Measurements from ENCODE around the gene PPL. TPM values are rescaled to one million over a fixed set of nuclear protein-coding genes. Genes with fewer than 3 reads are reported as not detected.

The PPL gene
- total and polyA plus RNA-seq, 2 of the 13 experiments (the other 11 are each of a cell fraction or from before 2014, with no cell fraction given), result 5.7 to 6.6 TPM

DNA sequence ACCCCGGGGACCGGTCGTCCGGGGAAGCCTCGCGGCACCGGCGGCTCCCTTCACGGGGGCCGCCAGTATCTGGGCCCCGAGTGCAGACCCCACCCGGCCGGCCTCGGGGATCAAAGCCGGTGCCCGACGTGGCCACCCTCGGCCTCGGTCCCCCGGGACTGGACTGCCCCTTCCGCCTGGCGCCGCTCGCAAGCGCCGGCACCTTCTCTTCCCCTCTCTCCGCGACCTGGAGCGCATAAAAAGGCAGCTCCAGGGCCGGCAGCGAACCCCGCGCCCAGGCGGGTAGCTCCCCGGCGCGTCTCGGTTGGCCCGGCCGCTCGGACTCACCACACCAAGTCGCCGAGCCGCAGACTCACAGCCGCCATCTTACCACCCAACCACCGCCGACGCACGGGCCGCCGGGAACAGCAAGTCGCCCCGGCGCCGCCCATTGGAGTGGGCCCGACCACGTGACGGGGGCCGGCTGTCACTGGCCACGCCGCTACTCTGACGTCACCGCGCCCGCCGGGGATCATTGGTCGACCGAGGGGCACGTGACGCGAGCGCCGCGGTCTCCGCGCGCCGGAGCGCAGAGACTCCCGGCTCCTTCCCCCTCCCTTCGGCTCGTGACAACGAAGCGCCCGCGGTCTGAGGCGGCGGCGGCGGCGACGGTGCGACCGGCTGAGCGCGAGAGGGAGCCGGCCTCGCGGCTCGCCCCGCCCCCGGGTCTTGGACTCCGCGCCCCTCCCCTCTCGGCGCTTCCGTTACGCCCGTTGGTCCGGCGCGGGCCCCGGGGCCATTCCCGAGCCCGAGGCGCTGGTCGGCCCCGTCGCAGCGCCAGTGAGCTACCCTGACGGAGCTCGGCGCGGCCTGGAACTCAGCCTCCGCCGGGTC lies 89.8 kb downstream of the PPL start, which contains the start of the genes GLYR1 and UBN1 (continued):
- TF ChIP-seq NAIF1 (CRISPR knock-in tag; IDR thresholded peaks at IDR 0.05; ENCODE audit: borderline replicate concordance), result no peak
- TF ChIP-seq, protein P1, sequence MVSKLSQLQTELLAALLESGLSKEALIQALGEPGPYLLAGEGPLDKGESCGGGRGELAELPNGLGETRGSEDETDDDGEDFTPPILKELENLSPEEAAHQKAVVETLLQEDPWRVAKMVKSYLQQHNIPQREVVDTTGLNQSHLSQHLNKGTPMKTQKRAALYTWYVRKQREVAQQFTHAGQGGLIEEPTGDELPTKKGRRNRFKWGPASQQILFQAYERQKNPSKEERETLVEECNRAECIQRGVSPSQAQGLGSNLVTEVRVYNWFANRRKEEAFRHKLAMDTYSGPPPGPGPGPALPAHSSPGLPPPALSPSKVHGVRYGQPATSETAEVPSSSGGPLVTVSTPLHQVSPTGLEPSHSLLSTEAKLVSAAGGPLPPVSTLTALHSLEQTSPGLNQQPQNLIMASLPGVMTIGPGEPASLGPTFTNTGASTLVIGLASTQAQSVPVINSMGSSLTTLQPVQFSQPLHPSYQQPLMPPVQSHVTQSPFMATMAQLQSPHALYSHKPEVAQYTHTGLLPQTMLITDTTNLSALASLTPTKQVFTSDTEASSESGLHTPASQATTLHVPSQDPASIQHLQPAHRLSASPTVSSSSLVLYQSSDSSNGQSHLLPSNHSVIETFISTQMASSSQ (IDR thresholded peaks at IDR 0.05; ENCODE audit: low read depth), result no peak
- TF ChIP-seq, protein P1 (CRISPR knock-in tag; IDR thresholded peaks at IDR 0.05; ENCODE audit: borderline replicate concordance), result no peak
- no peak for TF ChIP-seq ATM (IDR thresholded peaks at IDR 0.05; ENCODE audit: borderline replicate concordance)
- no peak for TF ChIP-seq RBM39 (IDR thresholded peaks at IDR 0.05; ENCODE audit: low read depth, low read length, poor library complexity, severe bottlenecking)
- TF ChIP-seq ZFAT (CRISPR knock-in tag; conservative IDR thresholded peaks at IDR 0.05), result no peak
- peak; percentile 68 for TF ChIP-seq TBX2 (CRISPR knock-in tag; IDR thresholded peaks at IDR 0.05; ENCODE audit: borderline replicate concordance)
- no peak for TF ChIP-seq ZKSCAN5 (CRISPR knock-in tag; IDR thresholded peaks at IDR 0.05)
- TF ChIP-seq SP5 (CRISPR knock-in tag; IDR thresholded peaks at IDR 0.05; ENCODE audit: borderline replicate concordance, low read depth), result no peak
- TF ChIP-seq STAG1 (CRISPR knock-in tag; IDR thresholded peaks at IDR 0.05), result no peak; the same call in 1 of the 2 replicates
- peak; percentile 40 for TF ChIP-seq MED1 (CRISPR knock-in tag; IDR thresholded peaks at IDR 0.05)
- peak; percentile 38; the same call in 1 of the 2 replicates for TF ChIP-seq ZNF747 (CRISPR knock-in tag; IDR thresholded peaks at IDR 0.05; ENCODE audit: borderline replicate concordance)
- TF ChIP-seq PHF20 (CRISPR knock-in tag; IDR thresholded peaks at IDR 0.05), result peak; percentile 62
- TF ChIP-seq, protein P2, sequence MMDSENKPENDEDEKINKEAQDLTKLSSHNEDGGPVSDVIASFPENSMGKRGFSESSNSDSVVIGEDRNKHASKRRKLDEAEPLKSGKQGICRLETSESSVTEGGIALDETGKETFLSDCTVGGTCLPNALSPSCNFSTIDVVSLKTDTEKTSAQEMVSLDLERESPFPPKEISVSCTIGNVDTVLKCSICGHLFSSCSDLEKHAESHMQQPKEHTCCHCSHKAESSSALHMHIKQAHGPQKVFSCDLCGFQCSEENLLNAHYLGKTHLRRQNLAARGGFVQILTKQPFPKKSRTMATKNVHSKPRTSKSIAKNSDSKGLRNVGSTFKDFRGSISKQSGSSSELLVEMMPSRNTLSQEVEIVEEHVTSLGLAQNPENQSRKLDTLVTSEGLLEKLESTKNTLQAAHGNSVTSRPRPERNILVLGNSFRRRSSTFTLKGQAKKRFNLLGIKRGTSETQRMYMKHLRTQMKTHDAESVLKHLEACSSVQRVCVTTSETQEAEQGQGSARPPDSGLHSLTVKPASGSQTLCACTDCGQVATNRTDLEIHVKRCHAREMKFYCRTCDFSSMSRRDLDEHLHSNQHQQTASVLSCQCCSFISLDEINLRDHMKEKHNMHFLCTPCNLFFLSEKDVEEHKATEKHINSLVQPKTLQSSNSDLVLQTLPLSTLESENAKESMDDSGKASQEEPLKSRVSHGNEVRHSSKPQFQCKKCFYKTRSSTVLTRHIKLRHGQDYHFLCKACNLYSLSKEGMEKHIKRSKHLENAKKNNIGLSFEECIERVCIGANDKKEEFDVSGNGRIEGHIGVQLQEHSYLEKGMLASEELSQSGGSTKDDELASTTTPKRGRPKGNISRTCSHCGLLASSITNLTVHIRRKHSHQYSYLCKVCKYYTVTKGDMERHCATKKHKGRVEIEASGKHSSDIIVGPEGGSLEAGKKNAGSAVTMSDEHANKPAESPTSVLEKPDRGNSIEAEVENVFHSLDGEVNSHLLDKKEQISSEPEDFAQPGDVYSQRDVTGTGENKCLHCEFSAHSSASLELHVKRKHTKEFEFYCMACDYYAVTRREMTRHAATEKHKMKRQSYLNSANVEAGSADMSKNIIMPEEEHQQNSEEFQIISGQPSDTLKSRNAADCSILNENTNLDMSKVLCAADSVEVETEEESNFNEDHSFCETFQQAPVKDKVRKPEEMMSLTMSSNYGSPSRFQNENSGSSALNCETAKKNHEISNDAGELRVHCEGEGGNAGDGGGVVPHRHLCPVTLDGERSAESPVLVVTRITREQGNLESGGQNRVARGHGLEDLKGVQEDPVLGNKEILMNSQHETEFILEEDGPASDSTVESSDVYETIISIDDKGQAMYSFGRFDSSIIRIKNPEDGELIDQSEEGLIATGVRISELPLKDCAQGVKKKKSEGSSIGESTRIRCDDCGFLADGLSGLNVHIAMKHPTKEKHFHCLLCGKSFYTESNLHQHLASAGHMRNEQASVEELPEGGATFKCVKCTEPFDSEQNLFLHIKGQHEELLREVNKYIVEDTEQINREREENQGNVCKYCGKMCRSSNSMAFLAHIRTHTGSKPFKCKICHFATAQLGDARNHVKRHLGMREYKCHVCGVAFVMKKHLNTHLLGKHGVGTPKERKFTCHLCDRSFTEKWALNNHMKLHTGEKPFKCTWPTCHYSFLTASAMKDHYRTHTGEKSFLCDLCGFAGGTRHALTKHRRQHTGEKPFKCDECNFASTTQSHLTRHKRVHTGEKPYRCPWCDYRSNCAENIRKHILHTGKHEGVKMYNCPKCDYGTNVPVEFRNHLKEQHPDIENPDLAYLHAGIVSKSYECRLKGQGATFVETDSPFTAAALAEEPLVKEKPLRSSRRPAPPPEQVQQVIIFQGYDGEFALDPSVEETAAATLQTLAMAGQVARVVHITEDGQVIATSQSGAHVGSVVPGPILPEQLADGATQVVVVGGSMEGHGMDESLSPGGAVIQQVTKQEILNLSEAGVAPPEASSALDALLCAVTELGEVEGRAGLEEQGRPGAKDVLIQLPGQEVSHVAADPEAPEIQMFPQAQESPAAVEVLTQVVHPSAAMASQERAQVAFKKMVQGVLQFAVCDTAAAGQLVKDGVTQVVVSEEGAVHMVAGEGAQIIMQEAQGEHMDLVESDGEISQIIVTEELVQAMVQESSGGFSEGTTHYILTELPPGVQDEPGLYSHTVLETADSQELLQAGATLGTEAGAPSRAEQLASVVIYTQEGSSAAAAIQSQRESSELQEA (CRISPR knock-in tag; IDR thresholded peaks at IDR 0.05; ENCODE audit: not compliant biosample characterization), result no peak
- TF ChIP-seq, protein P3, sequence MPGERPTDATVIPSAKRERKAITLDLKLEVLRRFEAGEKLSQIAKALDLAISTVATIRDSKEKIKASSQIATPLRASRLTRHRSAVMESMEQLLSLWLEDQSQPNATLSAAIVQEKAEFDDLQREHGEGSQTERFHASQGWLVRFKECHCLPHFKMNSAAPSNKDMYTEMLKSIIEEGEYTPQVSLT (CRISPR knock-in tag; IDR thresholded peaks at IDR 0.05; ENCODE audit: borderline replicate concordance, low read depth), result no peak
- peak; percentile 71; the same call in 1 of the 2 replicates for TF ChIP-seq ZNF563 (CRISPR knock-in tag; IDR thresholded peaks at IDR 0.05)

Measured in HepG2 (cell line).